ENCODE data around the gene BHLHA9.

The BHLHA9 gene

DNA sequence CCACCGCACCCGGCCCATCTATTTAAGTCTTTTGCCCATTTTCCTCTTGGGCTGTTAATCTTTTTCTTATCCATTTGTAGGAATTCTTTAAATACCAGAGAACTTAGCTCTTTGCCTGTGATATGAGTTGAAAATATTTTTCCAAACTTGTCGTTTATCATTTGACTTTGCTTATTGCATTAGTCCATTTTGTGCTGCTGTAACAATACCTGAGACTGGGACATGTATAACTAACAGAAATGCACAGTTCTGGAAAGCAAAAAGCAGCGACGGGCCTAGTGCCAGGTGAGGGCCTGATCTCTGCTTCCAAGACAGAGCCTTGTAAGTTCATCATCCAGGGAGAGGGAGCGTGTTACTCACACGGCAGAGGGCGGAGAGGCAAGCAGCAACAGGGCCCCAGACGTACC is 25.6 kb upstream of the BHLHA9 start:
- Histone ChIP-seq H3K4me3 (ENCODE audit: low read length in 2 of 2) (no peak overlapping the region), H3K9me3 (ENCODE audit: control insufficient read depth in 2 of 2, low read length in 2 of 2) (no peaks in the 10 kb centered on the region), H3K4me1 (ENCODE audit: control insufficient read depth in 2 of 2, insufficient read depth in 2 of 2, low read length in 2 of 2) (no peaks in the 10 kb centered on the region), H3K9ac (ENCODE audit: low read depth in 1 of 2, low read length in 2 of 2) (no peak overlapping the region), H3K36me3 (ENCODE audit: control insufficient read depth in 2 of 2, insufficient read depth in 2 of 2, low read length in 2 of 2) (no peaks in the 10 kb centered on the region), H3K27ac (ENCODE audit: low read depth in 2 of 2, low read length in 2 of 2) (no peak overlapping the region), H3K27me3 (ENCODE audit: control insufficient read depth in 2 of 2, insufficient read depth in 2 of 2, low read length in 2 of 2) (no peaks in the 10 kb centered on the region)

DNA sequence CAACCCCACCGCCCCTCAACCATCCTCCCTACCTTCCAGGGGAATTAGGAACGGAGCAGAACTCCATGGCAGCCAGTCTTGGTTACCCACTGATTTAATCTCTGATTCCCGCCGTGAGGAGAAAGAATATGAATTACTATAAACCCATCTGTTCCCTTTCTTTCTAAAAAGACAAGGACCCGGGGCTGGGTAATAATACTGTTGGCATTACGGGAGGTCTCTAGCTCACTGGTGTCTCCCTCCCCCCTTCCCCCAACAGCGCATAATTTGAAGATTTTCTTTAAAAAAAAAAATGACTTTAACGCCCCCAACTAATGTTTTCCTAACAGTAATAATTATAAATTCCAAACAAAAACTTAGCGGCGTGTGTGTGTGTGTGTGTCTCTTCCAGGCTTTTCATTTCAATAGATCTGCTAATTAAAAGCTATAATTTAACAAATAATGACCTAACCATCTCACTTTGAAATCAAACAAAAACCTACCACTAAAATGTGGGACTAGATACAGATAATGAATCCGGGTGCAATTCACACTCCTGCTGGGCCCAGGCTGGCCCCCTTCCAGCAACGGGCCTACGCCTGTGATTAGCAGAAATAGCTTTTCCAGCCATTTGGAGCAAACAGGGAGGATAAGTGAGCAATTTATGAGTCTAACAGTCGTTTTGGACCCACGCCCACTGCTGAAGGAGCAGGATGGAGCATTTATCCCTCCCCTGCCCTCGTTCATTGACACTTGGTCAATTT is 18.2 kb upstream of the BHLHA9 start:
- no peaks in the 10 kb centered on the region for H3K27me3 ChIP-seq (ENCODE audit: control insufficient read depth in 2 of 2, insufficient read depth in 2 of 2, low read length in 2 of 2)
- H3K9ac ChIP-seq (ENCODE audit: low read depth in 1 of 2, low read length in 2 of 2), result no peak overlapping the region
- H3K36me3 ChIP-seq (ENCODE audit: control insufficient read depth in 2 of 2, insufficient read depth in 2 of 2, low read length in 2 of 2), result no peaks in the 10 kb centered on the region
- H3K4me1 ChIP-seq (ENCODE audit: control insufficient read depth in 2 of 2, insufficient read depth in 2 of 2, low read length in 2 of 2), result peaks cover 3% of the 10 kb centered on the region in 2 donors
- H3K27ac ChIP-seq (ENCODE audit: low read depth in 2 of 2, low read length in 2 of 2), result no peak overlapping the region
- no peaks in the 10 kb centered on the region for H3K9me3 ChIP-seq (ENCODE audit: control insufficient read depth in 2 of 2, low read length in 2 of 2)
- H3K4me3 ChIP-seq (ENCODE audit: low read length in 2 of 2), result no peak overlapping the region

DNA sequence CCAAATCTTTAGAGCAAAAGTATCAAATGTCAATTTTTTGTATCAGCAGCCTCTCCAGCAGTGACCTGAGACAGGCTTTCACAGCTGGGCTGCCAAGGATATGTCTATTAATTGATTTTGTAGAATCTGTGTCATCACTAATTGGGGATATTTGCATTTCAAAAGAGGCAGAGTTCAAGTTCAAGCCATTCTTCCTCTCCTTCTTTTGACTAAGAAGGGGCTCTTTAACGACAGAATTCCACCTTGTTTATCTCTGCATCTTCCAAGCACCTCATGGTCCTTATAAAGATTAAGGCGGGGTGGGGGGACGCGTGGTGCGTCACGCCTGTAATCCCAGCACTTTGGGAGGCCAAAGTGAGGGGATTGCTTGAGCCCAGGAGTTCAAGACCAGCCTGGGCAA is 15.2 kb upstream of the BHLHA9 start:
- Histone ChIP-seq H3K36me3 (ENCODE audit: control insufficient read depth in 2 of 2, insufficient read depth in 2 of 2, low read length in 2 of 2) (no peaks in the 10 kb centered on the region), H3K4me1 (ENCODE audit: control insufficient read depth in 2 of 2, insufficient read depth in 2 of 2, low read length in 2 of 2) (peaks cover 3 to 7% of the 10 kb centered on the region in 2 donors), H3K27me3 (ENCODE audit: control insufficient read depth in 2 of 2, insufficient read depth in 2 of 2, low read length in 2 of 2) (no peaks in the 10 kb centered on the region), H3K9ac (ENCODE audit: low read depth in 1 of 2, low read length in 2 of 2) (no peak overlapping the region), H3K4me3 (ENCODE audit: low read length in 2 of 2) (no peak overlapping the region), H3K9me3 (ENCODE audit: control insufficient read depth in 2 of 2, low read length in 2 of 2) (no peaks in the 10 kb centered on the region), H3K27ac (ENCODE audit: low read depth in 2 of 2, low read length in 2 of 2) (no peak overlapping the region)

DNA sequence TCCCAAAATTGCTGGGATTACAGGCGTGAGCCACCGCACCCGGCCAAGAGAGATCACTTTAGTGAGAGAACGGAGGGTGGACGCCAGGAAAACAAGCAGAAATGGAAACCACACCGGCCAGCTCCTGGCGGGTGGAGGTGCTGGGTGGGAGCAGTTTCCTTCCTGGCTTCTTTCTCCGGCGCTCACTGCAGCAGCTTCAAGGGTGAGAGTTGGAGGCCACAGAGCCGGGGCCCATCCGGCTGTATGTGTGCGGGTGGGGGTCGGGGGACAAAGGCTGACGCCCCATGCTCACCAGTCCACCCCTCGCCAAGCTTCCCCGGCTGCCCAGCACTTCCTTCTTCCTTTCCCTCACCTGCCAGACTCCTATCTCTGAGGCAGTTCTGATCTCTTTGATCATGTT is 13.5 kb upstream of the BHLHA9 start:
- H3K4me1 ChIP-seq (ENCODE audit: control insufficient read depth in 2 of 2, insufficient read depth in 2 of 2, low read length in 2 of 2), result peaks cover 3 to 7% of the 10 kb centered on the region in 2 donors
- H3K9ac ChIP-seq (ENCODE audit: low read depth in 1 of 2, low read length in 2 of 2), result no peak overlapping the region
- no peak overlapping the region for H3K27ac ChIP-seq (ENCODE audit: low read depth in 2 of 2, low read length in 2 of 2)
- H3K4me3 ChIP-seq (ENCODE audit: low read length in 2 of 2), result no peak overlapping the region
- no peaks in the 10 kb centered on the region for H3K9me3 ChIP-seq (ENCODE audit: control insufficient read depth in 2 of 2, low read length in 2 of 2)
- H3K27me3 ChIP-seq (ENCODE audit: control insufficient read depth in 2 of 2, insufficient read depth in 2 of 2, low read length in 2 of 2), result no peaks in the 10 kb centered on the region
- no peaks in the 10 kb centered on the region for H3K36me3 ChIP-seq (ENCODE audit: control insufficient read depth in 2 of 2, insufficient read depth in 2 of 2, low read length in 2 of 2)

DNA sequence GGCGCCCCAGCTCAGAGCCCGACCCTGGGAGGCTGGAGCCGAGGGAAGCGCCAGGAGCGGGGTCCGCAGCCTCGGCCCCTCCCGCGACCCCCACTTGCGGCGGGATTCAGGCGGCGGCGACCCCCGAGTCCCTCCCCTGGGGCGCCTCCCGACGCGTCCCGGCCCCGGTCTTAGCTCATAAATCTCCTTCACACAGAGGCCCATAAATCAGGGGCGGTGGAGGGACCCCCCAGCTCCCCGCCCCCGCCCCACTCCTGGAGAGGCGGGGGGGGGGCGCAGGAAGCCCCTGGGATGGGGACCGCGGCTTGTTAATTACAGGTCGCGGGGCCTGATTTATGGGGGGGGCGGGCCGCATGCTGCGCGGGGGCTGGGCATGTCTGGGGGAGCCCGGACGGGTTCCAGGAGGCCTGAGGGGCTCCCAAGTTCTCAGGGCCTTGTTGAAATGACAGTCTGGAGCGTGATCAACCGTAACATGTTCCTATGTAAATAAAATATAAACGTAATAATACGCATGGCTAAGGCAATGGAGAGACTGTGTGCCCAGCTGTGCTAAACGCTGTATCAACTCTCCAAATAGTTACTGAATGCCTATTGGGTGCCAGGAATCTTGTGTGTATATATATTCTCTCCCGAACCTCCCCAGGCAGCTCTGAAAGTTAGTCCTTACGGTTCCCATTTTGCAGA is 10.0 kb upstream of the BHLHA9 start:
- Histone ChIP-seq H3K27ac (ENCODE audit: low read depth in 2 of 2, low read length in 2 of 2) (no peak overlapping the region), H3K4me3 (ENCODE audit: low read length in 2 of 2) (peak overlapping the region; percentile 71 to 75), H3K27me3 (ENCODE audit: control insufficient read depth in 2 of 2, insufficient read depth in 2 of 2, low read length in 2 of 2) (no peaks in the 10 kb centered on the region), H3K4me1 (ENCODE audit: control insufficient read depth in 2 of 2, insufficient read depth in 2 of 2, low read length in 2 of 2) (peaks cover 0 to 4% of the 10 kb centered on the region in 2 donors), H3K36me3 (ENCODE audit: control insufficient read depth in 2 of 2, insufficient read depth in 2 of 2, low read length in 2 of 2) (no peaks in the 10 kb centered on the region), H3K9ac (ENCODE audit: low read depth in 1 of 2, low read length in 2 of 2) (peak overlapping the region in 1 of 2 donors; percentile 10), H3K9me3 (ENCODE audit: control insufficient read depth in 2 of 2, low read length in 2 of 2) (no peaks in the 10 kb centered on the region)

DNA sequence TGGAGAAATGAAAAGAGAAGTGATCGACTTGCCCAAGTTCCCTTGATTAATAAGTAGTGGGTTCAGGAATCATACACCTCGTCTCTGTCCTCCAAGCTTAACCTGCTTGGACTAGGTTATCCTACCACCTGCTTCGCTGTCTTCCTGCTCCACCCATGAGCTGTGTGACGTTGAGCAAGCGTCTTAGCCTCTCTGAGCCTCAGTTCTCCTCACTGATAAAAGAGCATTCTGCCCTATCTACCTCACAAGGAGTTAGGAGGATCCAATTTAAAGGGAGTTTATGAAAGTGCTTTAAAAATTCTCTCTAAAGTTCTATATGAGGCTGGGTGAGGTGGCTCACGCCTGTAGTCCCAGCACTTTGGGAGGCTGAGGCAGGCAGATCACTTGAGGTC is 9.5 kb upstream of the BHLHA9 start:
- Histone ChIP-seq H3K27ac (ENCODE audit: low read depth in 2 of 2, low read length in 2 of 2) (no peak overlapping the region), H3K36me3 (ENCODE audit: control insufficient read depth in 2 of 2, insufficient read depth in 2 of 2, low read length in 2 of 2) (no peaks in the 10 kb centered on the region), H3K4me1 (ENCODE audit: control insufficient read depth in 2 of 2, insufficient read depth in 2 of 2, low read length in 2 of 2) (peaks cover 0 to 4% of the 10 kb centered on the region in 2 donors), H3K27me3 (ENCODE audit: control insufficient read depth in 2 of 2, insufficient read depth in 2 of 2, low read length in 2 of 2) (no peaks in the 10 kb centered on the region), H3K4me3 (ENCODE audit: low read length in 2 of 2) (no peak overlapping the region), H3K9ac (ENCODE audit: low read depth in 1 of 2, low read length in 2 of 2) (no peak overlapping the region), H3K9me3 (ENCODE audit: control insufficient read depth in 2 of 2, low read length in 2 of 2) (no peaks in the 10 kb centered on the region)

DNA sequence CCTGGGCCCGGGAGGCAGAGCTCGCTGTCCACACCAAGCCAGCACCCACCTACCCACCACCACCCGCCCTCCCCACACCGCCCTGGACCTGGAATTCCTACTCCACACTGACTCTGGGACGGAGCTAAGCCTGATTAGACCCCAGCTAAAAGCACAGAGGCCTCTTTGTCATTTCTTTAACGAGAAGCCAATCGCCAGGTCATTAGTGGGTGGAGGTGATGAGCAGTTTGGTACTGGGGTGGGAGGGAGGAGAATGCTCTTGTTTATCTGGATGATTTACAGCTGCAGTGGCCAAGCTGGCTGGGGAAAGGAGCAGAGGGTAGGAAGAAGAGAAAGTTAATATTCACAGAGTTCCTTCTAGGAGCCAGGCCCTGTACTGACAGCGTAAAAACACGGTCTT is 6.0 kb upstream of the BHLHA9 start:
- peaks cover under 1 to 4% of the 10 kb centered on the region in 2 donors for H3K27me3 ChIP-seq (ENCODE audit: control insufficient read depth in 2 of 2, insufficient read depth in 2 of 2, low read length in 2 of 2)
- H3K9me3 ChIP-seq (ENCODE audit: control insufficient read depth in 2 of 2, low read length in 2 of 2), result no peaks in the 10 kb centered on the region
- H3K4me3 ChIP-seq (ENCODE audit: low read length in 2 of 2), result no peak overlapping the region
- no peaks in the 10 kb centered on the region for H3K36me3 ChIP-seq (ENCODE audit: control insufficient read depth in 2 of 2, insufficient read depth in 2 of 2, low read length in 2 of 2)
- no peak overlapping the region for H3K27ac ChIP-seq (ENCODE audit: low read depth in 2 of 2, low read length in 2 of 2)
- no peak overlapping the region for H3K9ac ChIP-seq (ENCODE audit: low read depth in 1 of 2, low read length in 2 of 2)
- peaks cover 3 to 4% of the 10 kb centered on the region in 2 donors for H3K4me1 ChIP-seq (ENCODE audit: control insufficient read depth in 2 of 2, insufficient read depth in 2 of 2, low read length in 2 of 2)

DNA sequence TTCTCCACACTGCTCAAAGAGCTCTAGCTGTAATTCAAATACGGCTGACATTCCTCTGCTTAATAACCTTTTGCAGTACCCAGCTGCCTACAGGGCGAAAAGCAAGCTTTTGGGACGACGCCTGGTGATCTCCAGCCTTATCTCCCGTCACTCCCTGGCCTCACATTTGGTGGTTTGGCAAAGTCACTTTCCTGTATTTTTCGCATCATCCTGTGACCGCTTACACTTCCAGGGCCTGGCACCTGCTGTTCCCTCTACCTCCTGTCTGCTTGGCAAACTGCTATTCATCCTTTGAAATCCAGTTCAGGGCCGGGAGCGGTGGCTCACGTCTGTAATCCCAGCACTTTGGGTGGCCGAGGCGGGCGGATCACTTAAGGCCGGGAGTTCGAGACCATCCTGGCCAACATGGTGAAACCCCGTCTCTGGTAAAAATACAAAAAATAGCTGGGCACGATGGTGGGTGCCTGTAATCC is 2.7 kb upstream of the BHLHA9 start:
- Histone ChIP-seq H3K4me3 (ENCODE audit: low read length in 2 of 2) (peak overlapping the region; percentile 69 to 77), H3K27me3 (ENCODE audit: control insufficient read depth in 2 of 2, insufficient read depth in 2 of 2, low read length in 2 of 2) (peaks cover 13 to 28% of the 10 kb centered on the region in 2 donors), H3K4me1 (ENCODE audit: control insufficient read depth in 2 of 2, insufficient read depth in 2 of 2, low read length in 2 of 2) (peaks cover 0 to 3% of the 10 kb centered on the region in 2 donors), H3K9me3 (ENCODE audit: control insufficient read depth in 2 of 2, low read length in 2 of 2) (no peaks in the 10 kb centered on the region), H3K9ac (ENCODE audit: low read depth in 1 of 2, low read length in 2 of 2) (peak overlapping the region; percentile 71 to 80), H3K36me3 (ENCODE audit: control insufficient read depth in 2 of 2, insufficient read depth in 2 of 2, low read length in 2 of 2) (no peaks in the 10 kb centered on the region), H3K27ac (ENCODE audit: low read depth in 2 of 2, low read length in 2 of 2) (peak overlapping the region; percentile 76 to 80)

DNA sequence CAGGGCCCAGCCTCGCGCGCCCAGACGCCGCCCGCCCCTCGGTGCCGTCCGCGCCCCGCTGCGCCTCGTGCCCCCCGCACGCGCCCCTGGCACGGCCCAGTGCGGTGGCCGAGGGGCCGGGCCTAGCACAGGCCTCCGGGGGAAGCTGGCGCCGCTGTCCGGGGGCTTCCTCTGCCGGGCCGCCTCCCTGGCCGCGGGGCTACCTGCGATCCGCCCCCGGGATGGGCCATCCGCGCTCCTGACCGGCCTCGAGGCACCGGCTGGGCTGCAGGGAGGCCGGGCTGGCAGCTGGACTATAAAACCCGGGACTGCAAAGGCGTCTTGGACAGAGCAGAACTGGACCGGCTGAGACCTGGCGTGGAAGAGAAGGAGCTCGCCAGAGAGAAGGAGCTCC is 783 bp downstream of the BHLHA9 start:
- no peak overlapping the region for H3K4me3 ChIP-seq (ENCODE audit: low read length in 2 of 2)
- peaks cover 23 to 41% of the 10 kb centered on the region in 2 donors for H3K27me3 ChIP-seq (ENCODE audit: control insufficient read depth in 2 of 2, insufficient read depth in 2 of 2, low read length in 2 of 2)

DNA sequence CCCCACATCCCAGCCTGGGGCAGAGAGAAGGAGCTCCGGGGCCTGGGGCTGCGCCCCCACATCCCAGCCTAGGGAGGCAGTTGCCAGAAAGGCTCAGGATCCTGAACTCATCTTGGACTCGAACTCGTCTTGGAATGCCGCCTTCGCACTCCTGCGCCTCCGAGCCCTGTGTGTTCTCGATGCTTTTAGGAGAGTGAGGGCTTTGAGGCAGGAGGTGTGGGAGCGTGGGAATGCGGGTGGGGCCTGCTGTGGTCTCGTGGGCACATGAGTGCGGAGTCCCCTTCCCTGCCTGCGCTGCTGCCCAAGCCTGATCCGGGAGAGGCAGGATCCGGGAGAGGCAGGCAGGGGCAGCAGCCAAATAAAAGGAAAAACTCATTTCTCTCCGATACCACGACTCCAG is 1.2 kb downstream of the BHLHA9 start:
- peaks cover 0 to 3% of the 10 kb centered on the region in 2 donors for H3K4me1 ChIP-seq (ENCODE audit: control insufficient read depth in 2 of 2, insufficient read depth in 2 of 2, low read length in 2 of 2)
- no peak overlapping the region for H3K4me3 ChIP-seq (ENCODE audit: low read length in 2 of 2)
- H3K36me3 ChIP-seq (ENCODE audit: control insufficient read depth in 2 of 2, insufficient read depth in 2 of 2, low read length in 2 of 2), result no peaks in the 10 kb centered on the region
- H3K27ac ChIP-seq (ENCODE audit: low read depth in 2 of 2, low read length in 2 of 2), result no peak overlapping the region
- no peak overlapping the region for H3K9ac ChIP-seq (ENCODE audit: low read depth in 1 of 2, low read length in 2 of 2)
- H3K27me3 ChIP-seq (ENCODE audit: control insufficient read depth in 2 of 2, insufficient read depth in 2 of 2, low read length in 2 of 2), result peaks cover 23 to 41% of the 10 kb centered on the region in 2 donors
- no peaks in the 10 kb centered on the region for H3K9me3 ChIP-seq (ENCODE audit: control insufficient read depth in 2 of 2, low read length in 2 of 2)

More for the DNA sequence above, 783 bp downstream of the BHLHA9 start:
- Histone ChIP-seq H3K9me3 (ENCODE audit: control insufficient read depth in 2 of 2, low read length in 2 of 2) (no peaks in the 10 kb centered on the region), H3K9ac (ENCODE audit: low read depth in 1 of 2, low read length in 2 of 2) (no peak overlapping the region), H3K27ac (ENCODE audit: low read depth in 2 of 2, low read length in 2 of 2) (no peak overlapping the region), H3K36me3 (ENCODE audit: control insufficient read depth in 2 of 2, insufficient read depth in 2 of 2, low read length in 2 of 2) (no peaks in the 10 kb centered on the region), H3K4me1 (ENCODE audit: control insufficient read depth in 2 of 2, insufficient read depth in 2 of 2, low read length in 2 of 2) (peaks cover 0 to 3% of the 10 kb centered on the region in 2 donors)
